GM23338 (cell line): ENCODE data around the gene CISH. TPM values are rescaled to one million over a fixed set of nuclear protein-coding genes. Genes with fewer than 3 reads are reported as not detected.

Experiments used
- ATAC-seq: fragments of 200-7000 bp; cut with Tn5 transposase; 3 replicates; pipeline ENCODE4 v1.9.1; 2020
- DNase-seq: peaks from one replicate; pipeline ENCODE4 v3.0.0-alpha.2; 2015; ENCODE audit warnings: low spot score
- H2AFZ ChIP-seq: fragments of 200-600 bp; sonication (generic); 2 replicates; pipeline ENCODE4 v1.8.0; 2016; ENCODE audit warnings: antibody characterized with exemption, mild to moderate bottlenecking, moderate library complexity
- H3F3A ChIP-seq: fragments of 200-600 bp; sonication (generic); replicated peaks from 2 replicates; pipeline ENCODE4 v1.8.0; 2017; ENCODE audit warnings: antibody characterized with exemption, mixed run types, low read depth
- H3K27ac ChIP-seq: fragments of 200-600 bp; sonication (generic); 2 replicates; pipeline ENCODE4 v1.6.1; 2016; ENCODE audit warnings: low read depth
- H3K27me3 ChIP-seq: fragments of 200-600 bp; sonication (generic); 2 replicates; pipeline ENCODE4 v1.8.0; 2016; ENCODE audit warnings: mild to moderate bottlenecking, mixed run types, moderate library complexity; ENCODE audit not compliant: insufficient read depth
- H3K36me3 ChIP-seq: fragments of 200-600 bp; sonication (generic); 2 replicates; pipeline ENCODE4 v1.8.0; 2016; ENCODE audit warnings: mild to moderate bottlenecking; ENCODE audit not compliant: insufficient read depth
- H3K4me1 ChIP-seq: fragments of 200-600 bp; sonication (generic); 2 replicates; pipeline ENCODE4 v1.8.0; 2016; ENCODE audit warnings: mild to moderate bottlenecking, moderate library complexity; ENCODE audit not compliant: insufficient read depth
- H3K4me2 ChIP-seq: fragments of 200-600 bp; sonication (generic); 2 replicates; pipeline ENCODE4 v1.7.1; 2017; ENCODE audit warnings: mixed run types
- H3K4me3 ChIP-seq: fragments of 200-600 bp; sonication (generic); 2 replicates; pipeline ENCODE4 v1.6.1; 2016; ENCODE audit warnings: mixed run types
- H3K79me2 ChIP-seq: fragments of 200-600 bp; sonication (generic); replicated peaks from 2 replicates; pipeline ENCODE4 v1.8.0; 2017; ENCODE audit warnings: mild to moderate bottlenecking; ENCODE audit not compliant: insufficient read depth
- H3K9me2 ChIP-seq: fragments of 200-600 bp; sonication (generic); 2 replicates; pipeline ENCODE4 v1.8.0; 2017; ENCODE audit not compliant: insufficient read depth
- H4K20me1 ChIP-seq: fragments of 200-600 bp; sonication (generic); replicated peaks from 2 replicates; pipeline ENCODE4 v1.8.0; 2017; ENCODE audit warnings: mild to moderate bottlenecking; ENCODE audit not compliant: insufficient read depth
- H3K27ac Mint-ChIP-seq: 2 replicates; pipeline ENCODE4 v1.8.0; 2020; ENCODE audit warnings: inconsistent platforms, mild to moderate bottlenecking, moderate library complexity, mixed read lengths
- H3K27me3 Mint-ChIP-seq: 3 replicates; pipeline ENCODE4 v1.8.0; 2022; ENCODE audit warnings: low read depth, mild to moderate bottlenecking, moderate library complexity, mixed read lengths, inconsistent platforms; ENCODE audit not compliant: insufficient read depth, poor library complexity
- H3K36me3 Mint-ChIP-seq: 3 replicates; pipeline ENCODE4 v1.8.0; 2021; ENCODE audit warnings: low read depth, mild to moderate bottlenecking, inconsistent platforms, moderate library complexity, mixed read lengths
- H3K4me1 Mint-ChIP-seq: 3 replicates; pipeline ENCODE4 v1.8.0; 2020; ENCODE audit warnings: mild to moderate bottlenecking, inconsistent platforms, mixed read lengths
- H3K4me3 Mint-ChIP-seq: 3 replicates; pipeline ENCODE4 v1.8.0; 2021; ENCODE audit warnings: moderate library complexity, mild to moderate bottlenecking, inconsistent platforms, mixed read lengths
- H3K9me3 Mint-ChIP-seq: 3 replicates; pipeline ENCODE4 v1.8.0; 2020; ENCODE audit warnings: moderate library complexity, mild to moderate bottlenecking, inconsistent platforms, mixed read lengths
- CREB1 ChIP-seq: fragments of 250-450 bp; sonication (Bioruptor Pico); IDR thresholded peaks from 2 replicates; pipeline ENCODE4 v1.5.0; 2020; ENCODE audit warnings: low read depth, mild to moderate bottlenecking, moderate library complexity
- CTCF ChIP-seq, 2 experiments: fragments of 200-600 bp in 1 of 2; sonication (generic) in 1 of 2; conservative IDR thresholded peaks; 2 replicates each; pipeline versions ENCODE4 v1.5.1 to v1.6.1; 2016 to 2017; ENCODE audit warnings: antibody characterized with exemption in 2 of 2, low read depth in 2 of 2, mild to moderate bottlenecking in 2 of 2, moderate library complexity in 1 of 2
- EZH2phosphoT487 ChIP-seq: fragments of 200-600 bp; sonication (generic); IDR thresholded peaks from one replicate; pipeline ENCODE4 v1.8.1; 2018; ENCODE audit warnings: antibody characterized with exemption; ENCODE audit not compliant: unreplicated experiment
- REST ChIP-seq: IDR thresholded peaks from one replicate; pipeline ENCODE4 v1.6.1; 2018; ENCODE audit warnings: antibody characterized with exemption; ENCODE audit not compliant: unreplicated experiment
- ZNF331 ChIP-seq: fragments of 250-450 bp; sonication (Bioruptor Pico); IDR thresholded peaks from 2 replicates; pipeline ENCODE4 v1.5.0; 2020; ENCODE audit warnings: low read depth, mild to moderate bottlenecking, moderate library complexity
- ZNF462 ChIP-seq: fragments of 250-450 bp; sonication (Bioruptor Pico); IDR thresholded peaks from 2 replicates; pipeline ENCODE4 v1.5.0; 2020; ENCODE audit warnings: mild to moderate bottlenecking, moderate library complexity
- polyA plus RNA-seq: library from polyadenylated mRNA; unstranded; fragments of >200 nt; fragmentation: Nextera tagmentation; extraction: Ambion mirVana; gene quantifications from 2 replicates; pipeline ENCODE4 v1.2.1, GENCODE V29; 2016
- total RNA-seq: library from RNA; depleted of rRNA; stranded (reverse); fragments of >200 nt; shearing (Covaris generic); gene quantifications from 2 replicates; pipeline ENCODE4 v1.2.3, GENCODE V29; 2014

The CISH gene
- total and polyA plus RNA-seq, 2 experiments from 2014 or later: 2.1 to 3.6 TPM

- no peak for TF ChIP-seq ZNF462 (CRISPR knock-in tag)
- no peak for TF ChIP-seq CREB1
- no peak for TF ChIP-seq ZNF331
- TF ChIP-seq EZH2phosphoT487: no peak
- TF ChIP-seq REST: no peak
These were observed 48.7 kb downstream of the CISH start (continued) for GRCh38 chr3:50562861-50563260.

- DNase-seq (no peak), ATAC-seq (no peak)
- Histone ChIP-seq H3K79me2 (no peaks in the 10 kb centered on the region), H3K4me2 (no peak overlapping the region), H3K4me1 (no peaks in the 10 kb centered on the region), H3K27ac (no peak overlapping the region), H4K20me1 (no peaks in the 10 kb centered on the region), H3K4me3 (no peak overlapping the region), H3K36me3 (no peaks in the 10 kb centered on the region), H2AFZ (no peak overlapping the region), H3F3A (no peaks in the 10 kb centered on the region), H3K27me3 (no peaks in the 10 kb centered on the region), H3K9me2 (no peaks in the 10 kb centered on the region)
- H3K27ac Mint-ChIP-seq: no peak overlapping the region
- H3K36me3 Mint-ChIP-seq: peaks cover 2% of the 10 kb centered on the region; the same call in 1 of the 3 replicates
- peaks cover 11% of the 10 kb centered on the region for H3K27me3 Mint-ChIP-seq
- H3K9me3 Mint-ChIP-seq: no peaks in the 10 kb centered on the region; the same call in 2 of the 3 replicates
- H3K4me3 Mint-ChIP-seq: no peak overlapping the region
- peaks cover 4% of the 10 kb centered on the region; the same call in 1 of the 3 replicates for H3K4me1 Mint-ChIP-seq
- TF ChIP-seq CTCF (conservative IDR thresholded peaks at IDR 0.05; ENCODE audit: low read depth in 2 of 2): no peak
These were observed 51.9 kb downstream of the CISH start for GRCh38 chr3:50559702-50560101.
